Measurements from ENCODE around the gene ICAM4. TPM values are rescaled to one million over a fixed set of nuclear protein-coding genes. Genes with fewer than 3 reads are reported as not detected.
A peak's percentile ranks its signal among the peaks of the same experiment; 100 is the strongest.

The ICAM4 gene
- total and polyA plus RNA-seq, 9 of the 15 experiments (the other 6 are each of a cell fraction or from before 2014, with no cell fraction given) = 14.1 to 86.1 (median 29.6) TPM

- TF ChIP-seq PATZ1 (CRISPR knock-in tag; IDR thresholded peaks at IDR 0.05; ENCODE audit: borderline replicate concordance) (no peak), ZNF253 (CRISPR knock-in tag; conservative IDR thresholded peaks at IDR 0.05) (no peak), DEAF1 (CRISPR knock-in tag; IDR thresholded peaks at IDR 0.05) (no peak), RBM34 (IDR thresholded peaks at IDR 0.05; ENCODE audit: borderline replicate concordance, insufficient read depth, low read length) (no peak), NFE2 (IDR thresholded peaks at IDR 0.05; ENCODE audit: low read depth) (no peak), ZNF551 (CRISPR knock-in tag; IDR thresholded peaks at IDR 0.05) (no peak), FOXA3 (CRISPR knock-in tag; conservative IDR thresholded peaks at IDR 0.05 in 1 of 2, IDR thresholded peaks at IDR 0.05 in 1 of 2) (no peak), EGR1 (conservative IDR thresholded peaks at IDR 0.05) (no peak; the same call in 1 of the 2 replicates), FOXP4 (CRISPR knock-in tag; IDR thresholded peaks at IDR 0.05; ENCODE audit: borderline replicate concordance) (no peak), SMAD3 (CRISPR knock-in tag; conservative IDR thresholded peaks at IDR 0.05) (no peak), ZBTB1 (CRISPR knock-in tag; IDR thresholded peaks at IDR 0.05; ENCODE audit: borderline replicate concordance, low read depth) (no peak), ZNF609 (CRISPR knock-in tag; IDR thresholded peaks at IDR 0.05; ENCODE audit: borderline replicate concordance) (no peak), YY1 (IDR thresholded peaks at IDR 0.05; ENCODE audit: borderline replicate concordance in 1 of 3, control insufficient read depth in 1 of 3, extremely low read depth in 1 of 3, insufficient read depth in 3 of 3, insufficient read length in 1 of 3, insufficient replicate concordance in 2 of 3, low read depth in 1 of 3, low read length in 2 of 3) (peak; percentile 95 to 100 (median 99)), MYNN (IDR thresholded peaks at IDR 0.05) (peak; percentile 74), MYNN (CRISPR knock-in tag; IDR thresholded peaks at IDR 0.05) (no peak)
Observed at GRCh38 chr19:10315335-10316214, 28.8 kb downstream of the ICAM4 start, which contains the start of gene FDX2 (continued).
